ENCODE results near the gene ACP4. TPM values are rescaled to one million over a fixed set of nuclear protein-coding genes. Genes with fewer than 3 reads are reported as not detected.
A peak's percentile ranks its signal among the peaks of the same experiment; 100 is the strongest.

The ACP4 gene
- total and polyA plus RNA-seq, 2 of the 13 experiments (the other 11 are each of a cell fraction or from before 2014, with no cell fraction given), result 0.08 TPM; not detected in 1

DNA sequence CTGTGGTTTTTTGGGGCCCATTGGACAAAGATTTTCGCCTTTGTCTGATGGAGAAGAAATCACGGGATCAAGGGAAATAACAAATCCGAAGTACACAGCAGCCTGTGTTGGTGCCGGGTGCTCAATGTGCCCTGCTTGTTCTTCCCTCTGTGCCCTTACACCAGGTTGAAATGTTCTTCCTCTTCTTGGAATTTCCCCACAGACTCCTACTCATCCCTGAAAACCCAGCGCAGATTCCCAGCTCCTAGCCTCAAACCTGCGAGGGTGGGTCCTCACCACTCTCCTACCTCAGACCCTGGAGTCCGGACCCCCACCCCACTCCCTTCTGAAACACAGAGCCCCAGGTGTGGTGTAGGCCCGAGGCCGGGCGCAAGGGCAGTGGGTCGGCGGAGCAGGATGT is 4.9 kb upstream of the ACP4 start (continued):
- no peak for TF ChIP-seq ZNF446 (CRISPR knock-in tag; IDR thresholded peaks at IDR 0.05)

DNA sequence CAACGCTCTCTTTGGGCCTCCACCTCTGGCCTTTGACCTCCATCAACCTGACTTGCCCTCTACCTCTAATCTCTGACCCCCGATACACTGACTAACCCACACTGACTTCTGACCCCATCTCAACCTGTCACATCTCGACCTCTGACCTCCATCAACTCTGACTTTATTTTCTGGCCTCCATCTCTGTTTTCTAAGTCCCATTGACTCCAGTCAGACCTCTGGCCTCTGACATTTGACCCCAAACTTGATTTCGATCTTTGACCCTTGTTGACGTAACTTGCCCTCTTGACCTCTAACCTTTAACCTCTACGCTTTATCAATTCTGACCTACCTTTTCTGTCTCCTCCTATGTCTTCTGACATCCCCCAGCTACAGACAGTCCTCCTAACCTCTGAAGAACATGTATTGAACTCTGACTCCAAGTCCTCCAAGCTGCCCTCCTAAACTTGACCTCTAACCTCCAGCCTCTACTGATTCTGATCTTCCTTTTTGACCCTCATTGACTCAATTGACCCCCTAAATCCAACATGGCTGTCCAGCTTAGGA is 780 bp downstream of the ACP4 start:
- Histone ChIP-seq H3K9me3 (ENCODE audit: low read length) (no peaks in the 10 kb centered on the region), H3K27me3 (ENCODE audit: control insufficient read depth in 1 of 2, insufficient read depth in 2 of 2, low read length in 2 of 2) (no peaks in the 10 kb centered on the region; a peak in 1 of 5 replicates), H3K4me3 (replicated peaks in 1 of 3; ENCODE audit: insufficient read depth in 1 of 3, low read depth in 2 of 3, low read length in 3 of 3) (no peak overlapping the region), H3K36me3 (replicated peaks in 1 of 2; ENCODE audit: control insufficient read depth in 1 of 2, insufficient read depth in 2 of 2, low read length in 2 of 2) (no peaks in the 10 kb centered on the region), H2AFZ (ENCODE audit: low read length) (no peak overlapping the region), H3K9ac (ENCODE audit: insufficient read depth, low read depth, low read length) (no peak overlapping the region), H3K27ac (ENCODE audit: extremely low read length, insufficient read depth, low read length) (no peak overlapping the region), H3K4me2 (ENCODE audit: low read depth, low read length) (peak overlapping the region; percentile 56; the same call in 1 of the 2 replicates), H4K20me1 (ENCODE audit: insufficient read depth, low read length) (peaks cover 7% of the 10 kb centered on the region), H3K79me2 (ENCODE audit: insufficient read depth, low read length) (no peaks in the 10 kb centered on the region), H3K4me1 (ENCODE audit: insufficient read depth, low read length) (peaks cover 16% of the 10 kb centered on the region)
- no TSS peak for BruUV-seq (replicated peaks)
- POLR2A ChIA-PET, result interaction anchor here (1.6 kb wide), 1 partner anchor 14 kb away, joined by 7 read pairs; no protein-coding TSS in a partner anchor
- TF ChIP-seq ZNF205 (CRISPR knock-in tag; IDR thresholded peaks at IDR 0.05) (no peak), ZC3H4 (CRISPR knock-in tag; IDR thresholded peaks at IDR 0.05; ENCODE audit: borderline replicate concordance) (no peak), SSRP1 (CRISPR knock-in tag; IDR thresholded peaks at IDR 0.05) (no peak), ZFX (CRISPR knock-in tag; IDR thresholded peaks at IDR 0.05; ENCODE audit: low read depth) (no peak), SNRNP70 (IDR thresholded peaks at IDR 0.05; ENCODE audit: low read depth, low read length) (no peak), NR2F2 (IDR thresholded peaks at IDR 0.05; ENCODE audit: borderline replicate concordance, low read depth) (peak; percentile 80), NCOR1 (IDR thresholded peaks at IDR 0.05; ENCODE audit: borderline replicate concordance, low read length) (peak; percentile 84), ZBTB7A (CRISPR knock-in tag; IDR thresholded peaks at IDR 0.05) (no peak), NR2F1 (CRISPR knock-in tag; IDR thresholded peaks at IDR 0.05) (peak in 1 of 2 experiments; percentile 98; a peak in 2 of 4 replicates), NR2C2 (CRISPR knock-in tag; IDR thresholded peaks at IDR 0.05; ENCODE audit: borderline replicate concordance) (peak; percentile 90), LCORL (IDR thresholded peaks at IDR 0.05) (no peak), LCORL (CRISPR knock-in tag; IDR thresholded peaks at IDR 0.05) (0 out of 2 replicates have a peak, but pooled peaks have one; percentile 0), NR2F6 (IDR thresholded peaks at IDR 0.05) (peak; percentile 85), NR2F6 (CRISPR knock-in tag; IDR thresholded peaks at IDR 0.05) (no peak), ARID4A (CRISPR knock-in tag; IDR thresholded peaks at IDR 0.05; ENCODE audit: borderline replicate concordance) (0 out of 2 replicates have a peak, but pooled peaks have one; percentile 7)
- TF ChIP-seq, protein P1, sequence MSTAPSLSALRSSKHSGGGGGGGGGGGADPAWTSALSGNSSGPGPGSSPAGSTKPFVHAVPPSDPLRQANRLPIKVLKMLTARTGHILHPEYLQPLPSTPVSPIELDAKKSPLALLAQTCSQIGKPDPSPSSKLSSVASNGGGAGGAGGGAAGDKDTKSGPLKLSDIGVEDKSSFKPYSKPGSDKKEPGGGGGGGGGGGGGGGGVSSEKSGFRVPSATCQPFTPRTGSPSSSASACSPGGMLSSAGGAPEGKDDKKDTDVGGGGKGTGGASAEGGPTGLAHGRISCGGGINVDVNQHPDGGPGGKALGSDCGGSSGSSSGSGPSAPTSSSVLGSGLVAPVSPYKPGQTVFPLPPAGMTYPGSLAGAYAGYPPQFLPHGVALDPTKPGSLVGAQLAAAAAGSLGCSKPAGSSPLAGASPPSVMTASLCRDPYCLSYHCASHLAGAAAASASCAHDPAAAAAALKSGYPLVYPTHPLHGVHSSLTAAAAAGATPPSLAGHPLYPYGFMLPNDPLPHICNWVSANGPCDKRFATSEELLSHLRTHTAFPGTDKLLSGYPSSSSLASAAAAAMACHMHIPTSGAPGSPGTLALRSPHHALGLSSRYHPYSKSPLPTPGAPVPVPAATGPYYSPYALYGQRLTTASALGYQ (CRISPR knock-in tag; IDR thresholded peaks at IDR 0.05), result no peak
- TF ChIP-seq, protein P2, sequence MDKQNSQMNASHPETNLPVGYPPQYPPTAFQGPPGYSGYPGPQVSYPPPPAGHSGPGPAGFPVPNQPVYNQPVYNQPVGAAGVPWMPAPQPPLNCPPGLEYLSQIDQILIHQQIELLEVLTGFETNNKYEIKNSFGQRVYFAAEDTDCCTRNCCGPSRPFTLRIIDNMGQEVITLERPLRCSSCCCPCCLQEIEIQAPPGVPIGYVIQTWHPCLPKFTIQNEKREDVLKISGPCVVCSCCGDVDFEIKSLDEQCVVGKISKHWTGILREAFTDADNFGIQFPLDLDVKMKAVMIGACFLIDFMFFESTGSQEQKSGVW (CRISPR knock-in tag; IDR thresholded peaks at IDR 0.05; ENCODE audit: borderline replicate concordance), result no peak
- in situ Hi-C loops (cut with HindIII; ENCODE audit: extremely low pct_ligation_motif_present, low pct_unique_long_range_greater_than_20kb) (loop anchor here (25.0 kb wide), 1 partner anchor 429 kb away; the partner anchor contains the start of gene NAPSA), intact Hi-C loops (cut with micrococcal nuclease; ENCODE audit: unreplicated experiment) (no loop called here)
- FAIRE-seq (no peak), DNase-seq (ENCODE audit: low spot score) (no peak), ATAC-seq (no peak)
- CTCF ChIA-PET (ENCODE audit: low intra/inter-chr PET ratio, low total read pairs), result no interaction called here
- WGBS (ENCODE audit: low lambda C conversion rate), result 51% methylated on average over 5 of the region's 6 CpGs

All from HepG2 (cell line).